ENCODE data around the gene PPARG. TPM values are rescaled to one million over a fixed set of nuclear protein-coding genes. Genes with fewer than 3 reads are reported as not detected.

Gene PPARG
- total and polyA plus RNA-seq, 10 of the 15 experiments (the other 5 are each of a cell fraction or from before 2014, with no cell fraction given): 0.06 to 0.86 (median 0.12) TPM; not detected in 5

DNA sequence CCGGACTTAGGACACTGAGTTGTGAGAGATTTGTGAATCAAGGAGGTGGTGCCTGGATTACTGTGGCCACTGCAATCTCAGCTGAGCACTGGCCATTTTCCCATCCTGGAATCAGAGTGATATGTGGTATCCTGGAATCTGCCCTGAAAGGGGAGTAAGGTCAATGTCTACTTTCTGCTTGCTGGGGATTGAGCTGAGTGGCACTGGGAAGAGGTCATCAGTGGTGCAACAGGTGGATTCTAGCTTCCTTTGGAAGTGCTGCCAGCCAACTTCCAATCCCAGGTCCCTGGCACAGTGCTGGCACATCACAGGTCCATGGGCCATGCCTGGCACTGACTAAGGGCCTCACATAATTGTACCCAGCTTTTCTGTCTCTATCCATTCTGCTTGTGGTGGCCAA lies 174.8 kb downstream of the PPARG start:
- RAD21 ChIA-PET (ENCODE audit: unreplicated experiment): no interaction called here
- no peak overlapping the region for H3K4me3 ChIP-seq
- in situ Hi-C loops (cut with MboI) (no loop called here), intact Hi-C loops (cut with micrococcal nuclease; ENCODE audit: unreplicated experiment) (no loop called here)
- no peak for DNase-seq (ENCODE audit: low read depth, low spot score)
- no peak overlapping the region for H3K4me2 ChIP-seq (ENCODE audit: control insufficient read depth, insufficient read depth)
- no peaks in the 10 kb centered on the region for H3K9me3 ChIP-seq (replicated peaks; ENCODE audit: control insufficient read depth, insufficient read depth, low read length)
- no peak for ATAC-seq
- no peaks in the 10 kb centered on the region; a peak in 2 of 4 replicates for H3K27me3 ChIP-seq (replicated peaks in 1 of 2; ENCODE audit: control insufficient read depth in 2 of 2, insufficient read depth in 2 of 2, low read length in 1 of 2)
- TF ChIP-seq SMAD1 (IDR thresholded peaks at IDR 0.05; ENCODE audit: low read depth, partially characterized antibody) (no peak), SIX5 (IDR thresholded peaks at IDR 0.05; ENCODE audit: low read depth, low read length, severe bottlenecking) (no peak), ZZZ3 (IDR thresholded peaks at IDR 0.05; ENCODE audit: control insufficient read depth, insufficient read length, low read depth) (no peak)
- SMC1A ChIA-PET (ENCODE audit: uncharacterized antibody, unreplicated experiment): interaction anchor here (1.3 kb wide), 1 partner anchor 130 kb away, joined by 3 read pairs; no protein-coding TSS in a partner anchor
- CTCF ChIA-PET: interaction anchor here (0.9 to 1.2 kb wide), 2 partner anchors 16 to 331 kb away, joined by 3 to 4 read pairs; no protein-coding TSS in a partner anchor
- FAIRE-seq: no peak
- 91% methylated on average over 1 of the region's 1 CpG for WGBS (ENCODE audit: insufficient coverage, insufficient replicate concordance, low lambda C conversion rate, missing lambda C conversion rate)
- H3K36me3 ChIP-seq (ENCODE audit: control insufficient read depth in 2 of 2, insufficient read depth in 2 of 2, low read length in 1 of 2): no peaks in the 10 kb centered on the region
- POLR2A ChIA-PET: interaction anchor here (0.6 kb wide), 1 partner anchor 204 kb away, joined by 4 read pairs; no protein-coding TSS in a partner anchor
- BruUV-seq (replicated peaks): no TSS peak
- no peaks in the 10 kb centered on the region for H3K4me1 ChIP-seq (ENCODE audit: control insufficient read depth, insufficient read depth, low read length)
- no peak overlapping the region for H3K9ac ChIP-seq (ENCODE audit: control insufficient read depth, insufficient read depth, low read length)
- no peak overlapping the region for H3K27ac ChIP-seq (ENCODE audit: control insufficient read depth, insufficient read depth)
- H3K79me2 ChIP-seq (ENCODE audit: control insufficient read depth, insufficient read depth, low read length): no peaks in the 10 kb centered on the region
- no peak overlapping the region for H2AFZ ChIP-seq (ENCODE audit: control insufficient read depth, low read depth, low read length)
- H4K20me1 ChIP-seq (ENCODE audit: control insufficient read depth, insufficient read depth): no peaks in the 10 kb centered on the region

DNA sequence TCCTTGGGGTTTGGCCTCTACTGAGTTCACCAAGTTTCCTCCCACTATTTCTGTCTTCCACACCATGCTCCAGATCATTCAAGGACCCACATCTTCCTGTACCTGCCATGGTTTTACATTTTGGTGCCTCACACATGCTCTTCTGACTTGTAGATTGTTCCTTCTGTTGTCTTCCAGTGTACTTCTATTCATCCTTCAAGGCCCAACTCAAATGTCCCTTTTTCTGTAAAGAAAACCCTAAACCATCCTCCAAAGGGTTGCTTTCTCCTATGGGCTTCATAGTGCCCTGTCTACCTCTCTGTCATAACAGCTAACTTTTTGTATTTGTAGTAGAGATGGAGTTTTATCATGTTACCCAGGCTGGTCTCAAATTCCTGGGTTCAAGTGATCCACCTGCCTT lies 175.3 kb downstream of the PPARG start:
- ATAC-seq: no peak
- Histone ChIP-seq H3K79me2 (ENCODE audit: control insufficient read depth, insufficient read depth, low read length) (no peaks in the 10 kb centered on the region), H3K27me3 (replicated peaks in 1 of 2; ENCODE audit: control insufficient read depth in 2 of 2, insufficient read depth in 2 of 2, low read length in 1 of 2) (no peaks in the 10 kb centered on the region; a peak in 2 of 4 replicates), H3K9me3 (replicated peaks; ENCODE audit: control insufficient read depth, insufficient read depth, low read length) (no peaks in the 10 kb centered on the region), H2AFZ (ENCODE audit: control insufficient read depth, low read depth, low read length) (no peak overlapping the region), H3K9ac (ENCODE audit: control insufficient read depth, insufficient read depth, low read length) (no peak overlapping the region), H3K4me2 (ENCODE audit: control insufficient read depth, insufficient read depth) (no peak overlapping the region), H3K4me1 (ENCODE audit: control insufficient read depth, insufficient read depth, low read length) (no peaks in the 10 kb centered on the region), H3K27ac (ENCODE audit: control insufficient read depth, insufficient read depth) (no peak overlapping the region), H3K4me3 (no peak overlapping the region), H3K36me3 (ENCODE audit: control insufficient read depth in 2 of 2, insufficient read depth in 2 of 2, low read length in 1 of 2) (no peaks in the 10 kb centered on the region), H4K20me1 (ENCODE audit: control insufficient read depth, insufficient read depth) (no peaks in the 10 kb centered on the region)
- SMC1A ChIA-PET (ENCODE audit: uncharacterized antibody, unreplicated experiment): interaction anchor here (1.3 kb wide), 1 partner anchor 131 kb away, joined by 3 read pairs; no protein-coding TSS in a partner anchor
- no peak for DNase-seq (ENCODE audit: low read depth, low spot score)
- TF ChIP-seq NR2F1 (conservative IDR thresholded peaks at IDR 0.05): no peak
- FAIRE-seq: no peak
- in situ Hi-C loops (cut with MboI) (no loop called here), intact Hi-C loops (cut with micrococcal nuclease; ENCODE audit: unreplicated experiment) (no loop called here)
- POLR2A ChIA-PET: interaction anchor here (0.6 kb wide), 1 partner anchor 204 kb away, joined by 4 read pairs; no protein-coding TSS in a partner anchor
- CTCF ChIA-PET: interaction anchor here (0.9 to 1.2 kb wide), 2 partner anchors 16 to 332 kb away, joined by 3 to 4 read pairs; no protein-coding TSS in a partner anchor
- RAD21 ChIA-PET (ENCODE audit: unreplicated experiment): no interaction called here
- BruUV-seq (replicated peaks): no TSS peak
